Stimulated activated CD8-positive, alpha-beta memory T cell treated with anti-CD3 and anti-CD28 coated beads, Interleukin-7, amount 100 ng/mL, for 1 hour (primary cell): ENCODE data around the gene SAMD4A.

Experiments used
- DNase-seq, 2 donors: peaks; one replicate each; pipeline ENCODE4 v3.0.0-alpha.2; 2020; ENCODE audit warnings: low read depth in 2 of 2

Gene SAMD4A

GRCh38 chr14:54702014-54702491, 135.1 kb downstream of the SAMD4A start:
- no peak for DNase-seq

- DNase-seq = no peak
Measured at GRCh38 chr14:54702492-54702891, 135.6 kb downstream of the SAMD4A start.

- DNase-seq = no peak
Measured at GRCh38 chr14:54703082-54703481, 136.2 kb downstream of the SAMD4A start.

GRCh38 chr14:54703724-54704123, 136.8 kb downstream of the SAMD4A start:
- DNase-seq = no peak

- no peak for DNase-seq
Measured at GRCh38 chr14:54704768-54705167, 137.8 kb downstream of the SAMD4A start.

GRCh38 chr14:54706769-54707168, 139.8 kb downstream of the SAMD4A start:
- no peak for DNase-seq

GRCh38 chr14:54708161-54708560, 141.2 kb downstream of the SAMD4A start:
- DNase-seq = no peak

- no peak for DNase-seq
Measured at GRCh38 chr14:54708982-54709381, 142.1 kb downstream of the SAMD4A start.

GRCh38 chr14:54709444-54709843, 142.5 kb downstream of the SAMD4A start:
- DNase-seq = no peak

- DNase-seq = no peak
Measured at GRCh38 chr14:54709867-54710266, 142.9 kb downstream of the SAMD4A start.

- DNase-seq = no peak
Measured at GRCh38 chr14:54711312-54711711, 144.4 kb downstream of the SAMD4A start.

GRCh38 chr14:54711812-54712464, 145.0 kb downstream of the SAMD4A start:
- no peak for DNase-seq

- DNase-seq = no peak
Measured at GRCh38 chr14:54712465-54713200, 145.7 kb downstream of the SAMD4A start.

GRCh38 chr14:54713379-54713778, 146.5 kb downstream of the SAMD4A start:
- DNase-seq = no peak

- no peak for DNase-seq
Measured at GRCh38 chr14:54715239-54715638, 148.3 kb downstream of the SAMD4A start.

- DNase-seq = no peak
Measured at GRCh38 chr14:54715811-54716210, 148.9 kb downstream of the SAMD4A start.

GRCh38 chr14:54716862-54717261, 149.9 kb downstream of the SAMD4A start:
- no peak for DNase-seq

- no peak for DNase-seq
Measured at GRCh38 chr14:54718046-54718445, 151.1 kb downstream of the SAMD4A start.

- DNase-seq = no peak
Measured at GRCh38 chr14:54719406-54719805, 152.5 kb downstream of the SAMD4A start.

- no peak for DNase-seq
Measured at GRCh38 chr14:54722791-54723432, 156.0 kb downstream of the SAMD4A start.

- DNase-seq = no peak
Measured at GRCh38 chr14:54724123-54724522, 157.2 kb downstream of the SAMD4A start.

GRCh38 chr14:54724676-54725325, 157.9 kb downstream of the SAMD4A start:
- DNase-seq = no peak
